ENCODE data around the gene ACTRT3.

Gene ACTRT3

DNA sequence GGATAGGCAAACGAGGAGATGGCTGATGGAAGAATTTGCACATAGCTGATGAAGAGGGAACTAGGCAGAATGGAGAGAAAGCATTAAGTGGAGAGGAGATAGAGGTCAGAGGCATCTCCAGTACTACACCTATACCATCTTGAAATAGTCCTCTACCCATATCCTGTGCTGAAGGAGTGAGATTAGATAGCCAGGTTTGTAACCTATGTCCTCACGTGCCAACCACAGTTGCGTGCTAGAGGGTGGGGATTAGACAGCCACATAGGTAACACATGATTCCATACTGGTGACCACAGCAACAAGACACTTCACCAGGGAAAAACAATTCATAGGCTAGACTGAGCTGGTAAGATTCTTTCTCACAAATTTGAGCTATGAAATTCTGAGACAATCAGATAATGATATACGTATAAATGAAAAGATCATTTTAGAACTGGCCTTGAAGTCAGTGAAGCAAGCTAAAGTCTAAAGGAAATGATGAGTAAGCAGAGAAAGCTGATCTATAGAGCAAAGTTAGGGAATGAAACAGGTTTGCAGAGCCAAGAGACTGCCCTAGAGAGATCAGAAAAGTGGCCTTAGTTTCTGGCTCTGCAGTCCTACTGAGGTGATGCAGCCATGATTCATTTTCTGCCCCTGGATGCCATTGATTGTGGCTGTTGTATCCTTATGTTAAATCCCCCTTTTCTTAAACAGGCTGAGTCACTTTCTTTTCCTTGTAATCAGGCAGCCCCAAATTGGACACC lies 21.5 kb upstream of the ACTRT3 start:
- Mint-ChIP-seq H3K27ac (no peak overlapping the region), H3K36me3 (ENCODE audit: low read depth) (peaks cover 28% of the 10 kb centered on the region), H3K27me3 (ENCODE audit: low read depth) (no peaks in the 10 kb centered on the region), H3K4me3 (no peak overlapping the region), H3K9me3 (no peaks in the 10 kb centered on the region), H3K4me1 (no peaks in the 10 kb centered on the region)
- TF ChIP-seq CTCF (IDR thresholded peaks at IDR 0.05; ENCODE audit: unreplicated experiment in 3 of 3), result no peak

- peaks cover 34% of the 10 kb centered on the region for H3K36me3 Mint-ChIP-seq (ENCODE audit: low read depth)
- no peaks in the 10 kb centered on the region for H3K27me3 Mint-ChIP-seq (ENCODE audit: low read depth)
- H3K9me3 Mint-ChIP-seq, result no peaks in the 10 kb centered on the region
- no peaks in the 10 kb centered on the region for H3K4me1 Mint-ChIP-seq
- H3K4me3 Mint-ChIP-seq, result no peak overlapping the region
- no peak overlapping the region for H3K27ac Mint-ChIP-seq
- TF ChIP-seq CTCF (IDR thresholded peaks at IDR 0.05; ENCODE audit: unreplicated experiment in 3 of 3), result no peak
Measured at GRCh38 chr3:169790219-169790618, 20.9 kb upstream of the ACTRT3 start.

- no peaks in the 10 kb centered on the region for H3K4me1 Mint-ChIP-seq
- no peak overlapping the region for H3K4me3 Mint-ChIP-seq
- no peaks in the 10 kb centered on the region for H3K27me3 Mint-ChIP-seq (ENCODE audit: low read depth)
- no peaks in the 10 kb centered on the region for H3K9me3 Mint-ChIP-seq
- no peak overlapping the region for H3K27ac Mint-ChIP-seq
- peaks cover 34% of the 10 kb centered on the region for H3K36me3 Mint-ChIP-seq (ENCODE audit: low read depth)
- TF ChIP-seq CTCF (IDR thresholded peaks at IDR 0.05; ENCODE audit: unreplicated experiment in 3 of 3), result no peak
Measured at GRCh38 chr3:169787791-169788190, 18.4 kb upstream of the ACTRT3 start.

- Mint-ChIP-seq H3K4me3 (no peak overlapping the region), H3K9me3 (no peaks in the 10 kb centered on the region), H3K27me3 (ENCODE audit: low read depth) (no peaks in the 10 kb centered on the region), H3K4me1 (no peaks in the 10 kb centered on the region), H3K27ac (no peak overlapping the region), H3K36me3 (ENCODE audit: low read depth) (peaks cover 36% of the 10 kb centered on the region)
- no peak for TF ChIP-seq CTCF (IDR thresholded peaks at IDR 0.05; ENCODE audit: unreplicated experiment in 3 of 3)
Measured at GRCh38 chr3:169787120-169787519, 17.8 kb upstream of the ACTRT3 start.

GRCh38 chr3:169781209-169781855 lies 12.0 kb upstream of the ACTRT3 start:
- Mint-ChIP-seq H3K36me3 (ENCODE audit: low read depth) (peaks cover 56% of the 10 kb centered on the region), H3K9me3 (no peaks in the 10 kb centered on the region), H3K4me3 (no peak overlapping the region), H3K27me3 (ENCODE audit: low read depth) (no peaks in the 10 kb centered on the region), H3K27ac (no peak overlapping the region), H3K4me1 (peaks cover under 1% of the 10 kb centered on the region)
- no peak for TF ChIP-seq CTCF (IDR thresholded peaks at IDR 0.05; ENCODE audit: unreplicated experiment in 3 of 3)

DNA sequence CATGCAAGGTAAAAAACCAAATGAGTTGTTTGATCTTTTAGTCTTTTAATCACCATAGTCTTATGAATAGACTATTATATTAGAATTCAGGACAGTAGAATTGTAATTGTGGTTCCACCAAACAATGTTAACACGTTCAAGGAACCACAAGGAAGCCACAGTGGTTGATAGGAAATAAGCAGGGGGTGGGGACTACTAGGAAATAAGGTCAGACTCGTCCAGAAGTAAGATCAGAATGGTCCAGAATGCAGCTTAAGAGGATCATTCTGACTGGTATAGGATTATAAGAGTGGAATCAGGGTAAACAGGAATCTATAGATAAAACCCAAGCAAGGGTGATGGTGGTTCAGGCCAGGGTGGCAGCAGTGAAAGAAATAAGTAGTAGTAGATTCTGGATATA lies 11.4 kb upstream of the ACTRT3 start:
- Mint-ChIP-seq H3K4me1 (peaks cover 6% of the 10 kb centered on the region), H3K27me3 (ENCODE audit: low read depth) (no peaks in the 10 kb centered on the region), H3K9me3 (no peaks in the 10 kb centered on the region), H3K27ac (no peak overlapping the region), H3K4me3 (no peak overlapping the region), H3K36me3 (ENCODE audit: low read depth) (peaks cover 55% of the 10 kb centered on the region)
- no peak for TF ChIP-seq CTCF (IDR thresholded peaks at IDR 0.05; ENCODE audit: unreplicated experiment in 3 of 3)

Measured in nephron (organoid).